Measurements from ENCODE around the gene VMAC. TPM values are rescaled to one million over a fixed set of nuclear protein-coding genes. Genes with fewer than 3 reads are reported as not detected.

VMAC gene
- total and polyA plus RNA-seq, 2 of the 8 experiments (the other 6 are each of a cell fraction or from before 2014, with no cell fraction given) = 1.3 to 2.2 TPM

DNA sequence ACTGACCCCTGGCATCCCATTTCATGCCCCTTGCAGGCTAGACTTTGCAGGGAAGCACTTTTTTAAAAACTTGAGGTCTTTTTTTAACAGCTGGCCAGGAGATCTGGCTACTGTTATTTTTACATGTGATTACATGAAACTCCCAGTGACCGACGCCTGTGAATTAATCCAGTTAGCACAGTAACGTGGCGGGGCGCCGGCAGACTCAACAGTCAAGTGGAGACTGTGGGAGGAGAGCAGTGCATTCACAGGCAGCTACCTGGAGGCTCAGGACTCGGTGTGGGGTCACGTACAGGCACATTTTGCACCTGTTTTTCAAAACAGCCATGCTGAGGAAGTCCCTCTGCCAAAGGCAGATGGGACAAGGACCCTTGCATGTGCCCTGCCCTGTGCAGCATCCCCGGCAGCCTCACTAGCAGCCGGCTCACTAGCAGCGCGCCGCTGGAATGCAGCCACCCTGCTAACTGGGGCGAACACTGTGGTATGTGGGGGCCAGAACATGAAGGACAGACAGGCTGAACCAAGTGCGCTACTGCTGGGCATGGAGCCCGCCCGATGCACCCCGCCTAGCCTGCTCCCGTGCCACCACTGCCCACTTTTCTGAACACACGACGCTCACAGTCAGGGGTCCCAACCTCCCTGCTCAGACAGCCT is 28.1 kb downstream of the VMAC start (continued):
- TF ChIP-seq, protein P1, sequence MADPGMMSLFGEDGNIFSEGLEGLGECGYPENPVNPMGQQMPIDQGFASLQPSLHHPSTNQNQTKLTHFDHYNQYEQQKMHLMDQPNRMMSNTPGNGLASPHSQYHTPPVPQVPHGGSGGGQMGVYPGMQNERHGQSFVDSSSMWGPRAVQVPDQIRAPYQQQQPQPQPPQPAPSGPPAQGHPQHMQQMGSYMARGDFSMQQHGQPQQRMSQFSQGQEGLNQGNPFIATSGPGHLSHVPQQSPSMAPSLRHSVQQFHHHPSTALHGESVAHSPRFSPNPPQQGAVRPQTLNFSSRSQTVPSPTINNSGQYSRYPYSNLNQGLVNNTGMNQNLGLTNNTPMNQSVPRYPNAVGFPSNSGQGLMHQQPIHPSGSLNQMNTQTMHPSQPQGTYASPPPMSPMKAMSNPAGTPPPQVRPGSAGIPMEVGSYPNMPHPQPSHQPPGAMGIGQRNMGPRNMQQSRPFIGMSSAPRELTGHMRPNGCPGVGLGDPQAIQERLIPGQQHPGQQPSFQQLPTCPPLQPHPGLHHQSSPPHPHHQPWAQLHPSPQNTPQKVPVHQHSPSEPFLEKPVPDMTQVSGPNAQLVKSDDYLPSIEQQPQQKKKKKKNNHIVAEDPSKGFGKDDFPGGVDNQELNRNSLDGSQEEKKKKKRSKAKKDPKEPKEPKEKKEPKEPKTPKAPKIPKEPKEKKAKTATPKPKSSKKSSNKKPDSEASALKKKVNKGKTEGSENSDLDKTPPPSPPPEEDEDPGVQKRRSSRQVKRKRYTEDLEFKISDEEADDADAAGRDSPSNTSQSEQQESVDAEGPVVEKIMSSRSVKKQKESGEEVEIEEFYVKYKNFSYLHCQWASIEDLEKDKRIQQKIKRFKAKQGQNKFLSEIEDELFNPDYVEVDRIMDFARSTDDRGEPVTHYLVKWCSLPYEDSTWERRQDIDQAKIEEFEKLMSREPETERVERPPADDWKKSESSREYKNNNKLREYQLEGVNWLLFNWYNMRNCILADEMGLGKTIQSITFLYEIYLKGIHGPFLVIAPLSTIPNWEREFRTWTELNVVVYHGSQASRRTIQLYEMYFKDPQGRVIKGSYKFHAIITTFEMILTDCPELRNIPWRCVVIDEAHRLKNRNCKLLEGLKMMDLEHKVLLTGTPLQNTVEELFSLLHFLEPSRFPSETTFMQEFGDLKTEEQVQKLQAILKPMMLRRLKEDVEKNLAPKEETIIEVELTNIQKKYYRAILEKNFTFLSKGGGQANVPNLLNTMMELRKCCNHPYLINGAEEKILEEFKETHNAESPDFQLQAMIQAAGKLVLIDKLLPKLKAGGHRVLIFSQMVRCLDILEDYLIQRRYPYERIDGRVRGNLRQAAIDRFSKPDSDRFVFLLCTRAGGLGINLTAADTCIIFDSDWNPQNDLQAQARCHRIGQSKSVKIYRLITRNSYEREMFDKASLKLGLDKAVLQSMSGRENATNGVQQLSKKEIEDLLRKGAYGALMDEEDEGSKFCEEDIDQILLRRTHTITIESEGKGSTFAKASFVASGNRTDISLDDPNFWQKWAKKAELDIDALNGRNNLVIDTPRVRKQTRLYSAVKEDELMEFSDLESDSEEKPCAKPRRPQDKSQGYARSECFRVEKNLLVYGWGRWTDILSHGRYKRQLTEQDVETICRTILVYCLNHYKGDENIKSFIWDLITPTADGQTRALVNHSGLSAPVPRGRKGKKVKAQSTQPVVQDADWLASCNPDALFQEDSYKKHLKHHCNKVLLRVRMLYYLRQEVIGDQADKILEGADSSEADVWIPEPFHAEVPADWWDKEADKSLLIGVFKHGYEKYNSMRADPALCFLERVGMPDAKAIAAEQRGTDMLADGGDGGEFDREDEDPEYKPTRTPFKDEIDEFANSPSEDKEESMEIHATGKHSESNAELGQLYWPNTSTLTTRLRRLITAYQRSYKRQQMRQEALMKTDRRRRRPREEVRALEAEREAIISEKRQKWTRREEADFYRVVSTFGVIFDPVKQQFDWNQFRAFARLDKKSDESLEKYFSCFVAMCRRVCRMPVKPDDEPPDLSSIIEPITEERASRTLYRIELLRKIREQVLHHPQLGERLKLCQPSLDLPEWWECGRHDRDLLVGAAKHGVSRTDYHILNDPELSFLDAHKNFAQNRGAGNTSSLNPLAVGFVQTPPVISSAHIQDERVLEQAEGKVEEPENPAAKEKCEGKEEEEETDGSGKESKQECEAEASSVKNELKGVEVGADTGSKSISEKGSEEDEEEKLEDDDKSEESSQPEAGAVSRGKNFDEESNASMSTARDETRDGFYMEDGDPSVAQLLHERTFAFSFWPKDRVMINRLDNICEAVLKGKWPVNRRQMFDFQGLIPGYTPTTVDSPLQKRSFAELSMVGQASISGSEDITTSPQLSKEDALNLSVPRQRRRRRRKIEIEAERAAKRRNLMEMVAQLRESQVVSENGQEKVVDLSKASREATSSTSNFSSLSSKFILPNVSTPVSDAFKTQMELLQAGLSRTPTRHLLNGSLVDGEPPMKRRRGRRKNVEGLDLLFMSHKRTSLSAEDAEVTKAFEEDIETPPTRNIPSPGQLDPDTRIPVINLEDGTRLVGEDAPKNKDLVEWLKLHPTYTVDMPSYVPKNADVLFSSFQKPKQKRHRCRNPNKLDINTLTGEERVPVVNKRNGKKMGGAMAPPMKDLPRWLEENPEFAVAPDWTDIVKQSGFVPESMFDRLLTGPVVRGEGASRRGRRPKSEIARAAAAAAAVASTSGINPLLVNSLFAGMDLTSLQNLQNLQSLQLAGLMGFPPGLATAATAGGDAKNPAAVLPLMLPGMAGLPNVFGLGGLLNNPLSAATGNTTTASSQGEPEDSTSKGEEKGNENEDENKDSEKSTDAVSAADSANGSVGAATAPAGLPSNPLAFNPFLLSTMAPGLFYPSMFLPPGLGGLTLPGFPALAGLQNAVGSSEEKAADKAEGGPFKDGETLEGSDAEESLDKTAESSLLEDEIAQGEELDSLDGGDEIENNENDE (IDR thresholded peaks at IDR 0.05; ENCODE audit: insufficient replicate concordance, low read length) = no peak
- no peak for TF ChIP-seq SUZ12 (IDR thresholded peaks at IDR 0.05; ENCODE audit: low read length)
- TF ChIP-seq SP1 (IDR thresholded peaks at IDR 0.05; ENCODE audit: low read depth, low read length) = no peak
- no peak for TF ChIP-seq POLR2AphosphoS5 (IDR thresholded peaks at IDR 0.05; ENCODE audit: low read depth, low read length)
- no peak for TF ChIP-seq ASH2L (IDR thresholded peaks at IDR 0.05; ENCODE audit: low read length)
- no peak for TF ChIP-seq TAF7 (optimal IDR thresholded peaks at IDR 0.05; ENCODE audit: borderline replicate concordance, low read depth, low read length)
- no peak for TF ChIP-seq SP4 (IDR thresholded peaks at IDR 0.05; ENCODE audit: low read length)
- TF ChIP-seq POU5F1 (IDR thresholded peaks at IDR 0.05; ENCODE audit: low read depth, low read length) = no peak
- TF ChIP-seq GABPA (IDR thresholded peaks at IDR 0.05; ENCODE audit: borderline replicate concordance, insufficient read depth, low read length) = no peak
- no peak for TF ChIP-seq ZNF274 (IDR thresholded peaks at IDR 0.05; ENCODE audit: borderline replicate concordance, extremely low read depth, low read length)
- TF ChIP-seq EZH2 (IDR thresholded peaks at IDR 0.05; ENCODE audit: low read depth, low read length, severe bottlenecking) = no peak
- no peak for TF ChIP-seq HDAC6 (IDR thresholded peaks at IDR 0.05; ENCODE audit: low read depth, low read length)
